Natural killer cell (primary cell): ENCODE measurements around the gene MXD4. TPM values are rescaled to one million over a fixed set of nuclear protein-coding genes. Genes with fewer than 3 reads are reported as not detected.

Experiments
- ATAC-seq, 3 donors: fragments of 150-1000 bp in 2 of 3; fragments of 200-7000 bp in 1 of 3; cut with Tn5 transposase; 1 replicate in 1 of 3; 2 replicates in 2 of 3; pipeline ENCODE4 v1.10.0; 2021; ENCODE audit warnings: mild to moderate bottlenecking in 2 of 3, moderate library complexity in 2 of 3
- DNase-seq, 2 donors: peaks; one replicate each; pipeline versions ENCODE4 v3.0.0 to v3.0.0-alpha.2; 2013 to 2021; ENCODE audit warnings: mixed read lengths in 1 of 2
- H3K27ac ChIP-seq: one replicate; pipeline ENCODE4 v1.5.1; 2013; ENCODE audit warnings: mild to moderate bottlenecking, low read length
- H3K27me3 ChIP-seq: one replicate; pipeline ENCODE4 v1.6.1; 2013; ENCODE audit warnings: low read length; ENCODE audit not compliant: control insufficient read depth, insufficient read depth
- H3K36me3 ChIP-seq: one replicate; pipeline ENCODE4 v1.6.1; 2013; ENCODE audit warnings: low read length; ENCODE audit not compliant: control insufficient read depth, insufficient read depth
- H3K4me1 ChIP-seq: one replicate; pipeline ENCODE4 v1.6.1; 2013; ENCODE audit warnings: low read length; ENCODE audit not compliant: control insufficient read depth, insufficient read depth
- H3K4me3 ChIP-seq: one replicate; pipeline ENCODE4 v1.5.1; 2013; ENCODE audit warnings: low read length
- H3K9me3 ChIP-seq: one replicate; pipeline ENCODE4 v1.6.1; 2013; ENCODE audit warnings: low read length; ENCODE audit not compliant: control insufficient read depth, insufficient read depth
- H3K27ac Mint-ChIP-seq, 2 donors: one replicate each; pipeline ENCODE4 v1.8.0; 2022; ENCODE audit warnings: mild to moderate bottlenecking in 2 of 2, mixed read lengths in 2 of 2, moderate library complexity in 1 of 2
- H3K27me3 Mint-ChIP-seq, 2 donors: one replicate each; pipeline ENCODE4 v1.8.0; 2022; ENCODE audit warnings: low read depth in 2 of 2, mixed read lengths in 2 of 2
- H3K36me3 Mint-ChIP-seq: one replicate; pipeline ENCODE4 v1.8.0; 2022; ENCODE audit warnings: mixed read lengths
- H3K4me1 Mint-ChIP-seq, 2 donors: one replicate each; pipeline ENCODE4 v1.8.0; 2022; ENCODE audit warnings: mixed read lengths in 2 of 2
- H3K4me3 Mint-ChIP-seq: one replicate; pipeline ENCODE4 v1.8.0; 2022; ENCODE audit warnings: mild to moderate bottlenecking, moderate library complexity, mixed read lengths
- H3K9me3 Mint-ChIP-seq, 2 donors: one replicate each; pipeline ENCODE4 v1.8.0; 2022; ENCODE audit warnings: mixed read lengths in 2 of 2
- WGBS: methylation state at CpG from one replicate; pipeline ENCODE4 v1.1.7; 2013; ENCODE audit warnings: missing lambda C conversion rate; ENCODE audit not compliant: insufficient coverage; 5-methylcytosine and 5-hydroxymethylcytosine counted together
- intact Hi-C: fragments of 100-400 bp; cut with micrococcal nuclease; formaldehyde crosslinking; loops from one replicate; pipeline ENCODE4 v1.14.2; 2022
- total RNA-seq, 4 donors: library from RNA; stranded (reverse); fragments of 120-200 nt in 1 of 4; gene quantifications; one replicate each; pipeline versions ENCODE4 v1.2.3 to v1.2.4, GENCODE V29; 2013 to 2022
- TF ChIP-seq, protein P1 (sequence below): fragments of 200-600 bp; IDR thresholded peaks from one replicate; pipeline ENCODE4 v1.8.0; 2022; ENCODE audit warnings: antibody characterized with exemption

The MXD4 gene
- total RNA-seq, 3 donors from 2014 or later (not counting 1 experiment from before 2014, with no cell fraction given), result 141 to 172 (median 166) TPM

DNA sequence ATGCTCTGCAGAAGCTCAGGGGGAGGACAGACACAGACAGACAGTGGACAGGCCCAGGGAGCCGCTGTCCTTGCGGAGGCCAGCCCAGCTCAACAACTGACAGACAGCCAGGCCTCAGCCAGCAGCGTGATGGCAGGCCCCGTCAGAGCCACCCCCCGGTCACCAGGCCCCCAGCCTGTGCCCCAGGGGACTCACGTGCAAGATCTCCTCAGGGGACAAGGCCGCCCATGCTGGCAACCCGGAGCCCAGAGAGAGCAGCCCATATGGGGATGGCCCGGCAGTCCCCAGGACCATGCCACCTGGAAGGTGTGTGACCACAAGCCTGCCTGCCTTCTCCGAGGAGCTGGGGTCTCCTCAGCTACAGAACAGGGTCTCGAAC is 28.0 kb upstream of the MXD4 start:
- TF ChIP-seq, protein P1, sequence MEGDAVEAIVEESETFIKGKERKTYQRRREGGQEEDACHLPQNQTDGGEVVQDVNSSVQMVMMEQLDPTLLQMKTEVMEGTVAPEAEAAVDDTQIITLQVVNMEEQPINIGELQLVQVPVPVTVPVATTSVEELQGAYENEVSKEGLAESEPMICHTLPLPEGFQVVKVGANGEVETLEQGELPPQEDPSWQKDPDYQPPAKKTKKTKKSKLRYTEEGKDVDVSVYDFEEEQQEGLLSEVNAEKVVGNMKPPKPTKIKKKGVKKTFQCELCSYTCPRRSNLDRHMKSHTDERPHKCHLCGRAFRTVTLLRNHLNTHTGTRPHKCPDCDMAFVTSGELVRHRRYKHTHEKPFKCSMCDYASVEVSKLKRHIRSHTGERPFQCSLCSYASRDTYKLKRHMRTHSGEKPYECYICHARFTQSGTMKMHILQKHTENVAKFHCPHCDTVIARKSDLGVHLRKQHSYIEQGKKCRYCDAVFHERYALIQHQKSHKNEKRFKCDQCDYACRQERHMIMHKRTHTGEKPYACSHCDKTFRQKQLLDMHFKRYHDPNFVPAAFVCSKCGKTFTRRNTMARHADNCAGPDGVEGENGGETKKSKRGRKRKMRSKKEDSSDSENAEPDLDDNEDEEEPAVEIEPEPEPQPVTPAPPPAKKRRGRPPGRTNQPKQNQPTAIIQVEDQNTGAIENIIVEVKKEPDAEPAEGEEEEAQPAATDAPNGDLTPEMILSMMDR, result no peak
- no peak for ATAC-seq
- Mint-ChIP-seq H3K27ac (peak overlapping the region; percentile 95), H3K4me1 (peaks cover 11 to 24% of the 10 kb centered on the region in 2 donors), H3K27me3 (no peaks in the 10 kb centered on the region), H3K4me3 (peak overlapping the region; percentile 78), H3K36me3 (no peaks in the 10 kb centered on the region), H3K9me3 (no peaks in the 10 kb centered on the region)
- intact Hi-C loops, result loop anchor here (2.0 kb wide), 1 partner anchor 65 kb away; no protein-coding TSS in a partner anchor
- H3K9me3 ChIP-seq, result no peaks in the 10 kb centered on the region
- DNase-seq, result peak in 1 of 2 donors; percentile 16
- H3K4me1 ChIP-seq, result peaks cover 40% of the 10 kb centered on the region
- no peak overlapping the region for H3K4me3 ChIP-seq
- H3K36me3 ChIP-seq, result no peaks in the 10 kb centered on the region
- 92% methylated on average over 11 of the region's 11 CpGs for WGBS
- no peaks in the 10 kb centered on the region for H3K27me3 ChIP-seq
- peak overlapping the region; percentile 72 for H3K27ac ChIP-seq

DNA sequence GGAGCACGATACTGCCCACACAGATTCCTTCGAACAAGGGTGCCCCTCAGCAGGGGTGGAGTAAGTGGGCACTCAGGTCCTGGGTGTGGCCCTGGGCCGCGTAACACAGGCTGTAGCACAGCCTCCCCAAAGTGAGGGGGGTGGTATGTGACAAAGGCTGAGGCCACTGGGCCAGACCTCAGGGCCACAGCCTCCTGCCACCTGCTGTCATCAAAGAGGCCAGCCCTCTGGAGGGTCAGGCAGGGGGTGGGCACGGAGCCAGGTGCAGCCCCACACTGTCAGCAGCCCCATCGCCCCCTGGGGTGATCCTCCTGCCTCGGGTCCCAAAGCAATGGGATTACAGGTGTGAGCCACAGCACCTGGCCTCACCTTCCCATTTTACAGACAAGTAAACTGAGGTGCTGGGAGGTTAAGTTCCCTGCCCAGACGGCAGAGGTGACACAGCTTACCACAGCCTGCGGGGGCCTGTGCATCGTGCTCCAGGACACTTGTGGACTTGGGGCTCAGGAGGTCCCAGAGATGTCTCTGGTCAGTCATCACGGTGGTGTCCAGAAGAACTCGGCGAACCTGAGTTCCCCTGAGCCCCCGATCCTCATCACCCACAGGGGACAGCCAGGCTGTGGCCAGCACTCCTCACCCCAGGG is 27.5 kb upstream of the MXD4 start:
- 94% methylated on average over 14 of the region's 14 CpGs for WGBS
- peaks cover 40% of the 10 kb centered on the region for H3K4me1 ChIP-seq
- H3K27ac Mint-ChIP-seq, result peak overlapping the region; percentile 95
- no peaks in the 10 kb centered on the region for H3K9me3 Mint-ChIP-seq
- peaks cover 11 to 25% of the 10 kb centered on the region in 2 donors for H3K4me1 Mint-ChIP-seq
- no peak overlapping the region for H3K27ac ChIP-seq
- H3K9me3 ChIP-seq, result no peaks in the 10 kb centered on the region
- intact Hi-C loops, result no loop called here
- H3K36me3 Mint-ChIP-seq, result no peaks in the 10 kb centered on the region
- no peaks in the 10 kb centered on the region for H3K27me3 Mint-ChIP-seq
- no peak overlapping the region for H3K4me3 Mint-ChIP-seq
- ATAC-seq, result no peak
- H3K36me3 ChIP-seq, result no peaks in the 10 kb centered on the region
- peak in 1 of 2 donors; percentile 14 for DNase-seq
- H3K27me3 ChIP-seq, result no peaks in the 10 kb centered on the region
- TF ChIP-seq, protein P1, result no peak
- no peak overlapping the region for H3K4me3 ChIP-seq

DNA sequence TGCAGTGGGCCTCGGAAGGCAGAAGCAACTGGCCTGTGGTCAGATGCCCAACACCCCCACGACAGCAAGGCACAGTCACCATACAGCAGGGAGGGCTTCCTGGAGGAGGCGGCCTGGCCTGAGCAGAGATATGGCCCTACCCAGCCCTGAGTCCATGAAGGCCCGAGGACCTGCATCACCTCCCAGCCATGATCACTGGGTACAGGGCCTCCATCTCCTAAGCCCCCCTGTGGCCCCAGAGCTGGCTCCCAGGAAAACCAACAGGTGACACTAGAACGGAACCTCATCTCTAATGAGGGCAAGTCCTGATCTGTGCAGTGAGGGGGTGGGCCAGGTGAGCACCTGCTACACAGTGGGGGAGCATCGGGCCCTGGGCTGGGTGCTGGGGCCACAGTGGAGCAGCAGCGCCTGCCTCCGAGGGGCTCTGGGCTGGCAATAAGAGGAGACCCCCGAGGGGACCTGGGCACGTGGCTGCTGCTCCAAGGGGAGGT is 26.2 kb upstream of the MXD4 start:
- DNase-seq (no peak), ATAC-seq (no peak)
- TF ChIP-seq, protein P1, result no peak
- H3K9me3 Mint-ChIP-seq, result no peaks in the 10 kb centered on the region
- Histone ChIP-seq H3K27ac (no peak overlapping the region), H3K36me3 (no peaks in the 10 kb centered on the region), H3K4me3 (no peak overlapping the region), H3K4me1 (peaks cover 40% of the 10 kb centered on the region), H3K27me3 (no peaks in the 10 kb centered on the region), H3K9me3 (no peaks in the 10 kb centered on the region)
- H3K4me1 Mint-ChIP-seq, result peaks cover 11 to 30% of the 10 kb centered on the region in 2 donors
- H3K27me3 Mint-ChIP-seq, result no peaks in the 10 kb centered on the region
- no peaks in the 10 kb centered on the region for H3K36me3 Mint-ChIP-seq
- peak overlapping the region in 1 of 2 donors; percentile 58 for H3K27ac Mint-ChIP-seq
- H3K4me3 Mint-ChIP-seq, result no peak overlapping the region
- WGBS, result 92% methylated on average over 10 of the region's 10 CpGs
- intact Hi-C loops, result no loop called here

DNA sequence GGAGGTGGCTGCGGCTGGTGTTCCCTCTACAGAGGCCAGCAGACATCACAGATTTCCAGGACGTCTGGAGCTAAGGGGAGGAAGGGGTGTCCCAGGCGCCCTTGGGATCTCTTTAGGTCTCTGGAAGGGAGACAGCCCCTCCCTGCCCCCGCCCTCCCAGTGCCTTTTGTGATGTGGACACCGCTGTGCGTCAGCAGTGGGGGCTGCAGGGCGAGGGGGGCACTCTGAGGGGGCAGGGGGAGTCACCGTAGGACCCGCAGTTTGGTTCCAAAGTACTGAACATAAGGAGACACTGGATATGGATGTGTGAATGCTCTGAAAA is 25.6 kb upstream of the MXD4 start:
- H3K27me3 ChIP-seq, result no peaks in the 10 kb centered on the region
- H3K4me1 ChIP-seq, result peaks cover 45% of the 10 kb centered on the region
- WGBS, result 98% methylated on average over 9 of the region's 9 CpGs
- peak overlapping the region in 1 of 2 donors; percentile 58 for H3K27ac Mint-ChIP-seq
- H3K9me3 ChIP-seq, result no peaks in the 10 kb centered on the region
- no peaks in the 10 kb centered on the region for H3K27me3 Mint-ChIP-seq
- TF ChIP-seq, protein P1, result no peak
- no peaks in the 10 kb centered on the region for H3K36me3 ChIP-seq
- peaks cover 16 to 36% of the 10 kb centered on the region in 2 donors for H3K4me1 Mint-ChIP-seq
- intact Hi-C loops, result no loop called here
- ATAC-seq (no peak), DNase-seq (no peak)
- no peaks in the 10 kb centered on the region for H3K36me3 Mint-ChIP-seq
- no peak overlapping the region for H3K4me3 ChIP-seq
- no peak overlapping the region for H3K4me3 Mint-ChIP-seq
- H3K9me3 Mint-ChIP-seq, result no peaks in the 10 kb centered on the region
- H3K27ac ChIP-seq, result no peak overlapping the region
